CD4-positive, alpha-beta T cell (primary cell): ENCODE measurements around the gene SH3RF2. TPM values are rescaled to one million over a fixed set of nuclear protein-coding genes. Genes with fewer than 3 reads are reported as not detected.

Experiments
- ATAC-seq: fragments of 200-7000 bp; cut with Tn5 transposase; one replicate; pipeline ENCODE4 v1.10.0; 2022; ENCODE audit warnings: mild to moderate bottlenecking; ENCODE audit not compliant: poor library complexity
- CTCF ChIA-PET: fragments of 350-600 bp; sonication (Branson Sonifier 250); formaldehyde crosslinking; loops from one replicate; lab custom pipeline; 2021; ENCODE audit warnings: antibody characterized with exemption, inconsistent platforms; lab: Charles Lee
- POLR2A ChIA-PET: fragments of 350-600 bp; sonication (Branson Sonifier 250); formaldehyde crosslinking; loops from one replicate; lab custom pipeline; 2021; ENCODE audit warnings: antibody characterized with exemption, inconsistent platforms; lab: Charles Lee
- DNase-seq, 14 experiments: peaks; one replicate each; pipeline ENCODE4 v3.0.0-alpha.2; 2013 to 2020; ENCODE audit warnings: mixed read lengths in 2 of 14
- H3K27ac ChIP-seq, 2 donors: one replicate each; pipeline versions ENCODE4 v1.5.1 to v1.7.0; 2013; ENCODE audit warnings: low read length in 2 of 2, low read depth in 1 of 2, mild to moderate bottlenecking in 1 of 2
- H3K27me3 ChIP-seq, 2 experiments: 1 replicate in 1 of 2; 2 replicates in 1 of 2; pipeline versions ENCODE4 v1.6.1 to v1.7.0; 2013; ENCODE audit warnings: low read length in 2 of 2, control low read depth in 1 of 2, mild to moderate bottlenecking in 1 of 2, moderate library complexity in 1 of 2; ENCODE audit not compliant: insufficient read depth in 2 of 2, control insufficient read depth in 1 of 2
- H3K36me3 ChIP-seq: one replicate; pipeline ENCODE4 v1.6.1; 2013; ENCODE audit warnings: low read length, control low read depth; ENCODE audit not compliant: insufficient read depth
- H3K4me1 ChIP-seq: one replicate; pipeline ENCODE4 v1.6.1; 2013; ENCODE audit warnings: low read length, control low read depth; ENCODE audit not compliant: insufficient read depth
- H3K4me3 ChIP-seq: one replicate; pipeline ENCODE4 v1.5.1; 2013; ENCODE audit warnings: mild to moderate bottlenecking, low read length, moderate library complexity
- H3K9me3 ChIP-seq, 2 experiments: 1 replicate in 1 of 2; 2 replicates in 1 of 2; pipeline versions ENCODE4 v1.6.1 to v1.7.0; 2013; ENCODE audit warnings: low read length in 2 of 2, mild to moderate bottlenecking in 2 of 2, control low read depth in 1 of 2, moderate library complexity in 1 of 2; ENCODE audit not compliant: control insufficient read depth in 1 of 2, insufficient read depth in 1 of 2
- H3K27ac Mint-ChIP-seq: one replicate; pipeline ENCODE4 v1.8.0; 2020; ENCODE audit warnings: mixed read lengths
- H3K27me3 Mint-ChIP-seq: one replicate; pipeline ENCODE4 v1.8.0; 2021; ENCODE audit warnings: mixed read lengths
- H3K36me3 Mint-ChIP-seq: one replicate; pipeline ENCODE4 v1.8.0; 2021; ENCODE audit warnings: low read depth, mixed read lengths
- H3K4me1 Mint-ChIP-seq: one replicate; pipeline ENCODE4 v1.8.0; 2021; ENCODE audit warnings: low read depth, mixed read lengths
- H3K4me3 Mint-ChIP-seq: one replicate; pipeline ENCODE4 v1.8.0; 2020; ENCODE audit warnings: mild to moderate bottlenecking, mixed read lengths
- H3K9me3 Mint-ChIP-seq: one replicate; pipeline ENCODE4 v1.8.0; 2020; ENCODE audit warnings: mixed read lengths
- intact Hi-C, 2 experiments: fragments of 100-400 bp; cut with DNase I in 1 of 2; cut with micrococcal nuclease in 1 of 2; formaldehyde crosslinking; loops; one replicate each; pipeline versions ENCODE4 v1.15.1 to v1.9.0; 2023 to 2025; cut with DNase I, micrococcal nuclease
- total RNA-seq, 174 experiments: library from RNA in 2 of 174; stranded (reverse) in 2 of 174; gene quantifications; one replicate each; pipeline ENCODE4 v1.2.3 and lab custom pipeline; 2021 to 2026
- TF ChIP-seq, protein P1 (sequence below): fragments of 200-600 bp; IDR thresholded peaks from one replicate; pipeline ENCODE4 v1.8.0; 2022; ENCODE audit warnings: antibody characterized with exemption, mild to moderate bottlenecking

SH3RF2 gene
- total RNA-seq, 2 experiments from 2014 or later: 0.11 to 0.42 TPM

DNA sequence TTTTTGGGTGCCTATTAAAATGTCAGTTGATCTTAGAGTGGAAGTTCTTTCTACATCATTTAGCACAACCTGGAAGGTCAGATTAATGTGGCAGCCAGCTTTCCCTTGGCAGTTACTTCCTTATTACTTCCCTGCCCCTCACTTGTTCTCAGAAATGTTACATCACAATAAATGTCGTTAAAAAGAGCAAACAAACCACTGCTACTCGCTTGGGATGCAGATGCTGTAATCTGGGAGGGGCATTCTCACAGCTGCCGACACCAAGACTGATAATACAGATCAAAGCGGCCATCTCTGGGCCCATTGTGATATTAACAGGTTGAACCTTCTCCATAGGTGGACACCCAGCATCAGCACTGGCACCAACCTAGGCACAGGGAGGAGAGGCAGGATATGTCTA is 139.7 kb downstream of the SH3RF2 start:
- intact Hi-C loops: no loop called here
- no peaks in the 10 kb centered on the region for H3K36me3 ChIP-seq
- ChIA-PET CTCF (no interaction called here), POLR2A (no interaction called here)
- no peak overlapping the region for H3K4me3 Mint-ChIP-seq
- H3K36me3 Mint-ChIP-seq: no peaks in the 10 kb centered on the region
- no peak for ATAC-seq
- H3K9me3 ChIP-seq: no peaks in the 10 kb centered on the region
- peaks cover 9% of the 10 kb centered on the region for H3K27me3 Mint-ChIP-seq
- H3K4me1 ChIP-seq: peaks cover 2% of the 10 kb centered on the region
- H3K4me3 ChIP-seq: no peak overlapping the region
- DNase-seq: no peak
- TF ChIP-seq, protein P1, sequence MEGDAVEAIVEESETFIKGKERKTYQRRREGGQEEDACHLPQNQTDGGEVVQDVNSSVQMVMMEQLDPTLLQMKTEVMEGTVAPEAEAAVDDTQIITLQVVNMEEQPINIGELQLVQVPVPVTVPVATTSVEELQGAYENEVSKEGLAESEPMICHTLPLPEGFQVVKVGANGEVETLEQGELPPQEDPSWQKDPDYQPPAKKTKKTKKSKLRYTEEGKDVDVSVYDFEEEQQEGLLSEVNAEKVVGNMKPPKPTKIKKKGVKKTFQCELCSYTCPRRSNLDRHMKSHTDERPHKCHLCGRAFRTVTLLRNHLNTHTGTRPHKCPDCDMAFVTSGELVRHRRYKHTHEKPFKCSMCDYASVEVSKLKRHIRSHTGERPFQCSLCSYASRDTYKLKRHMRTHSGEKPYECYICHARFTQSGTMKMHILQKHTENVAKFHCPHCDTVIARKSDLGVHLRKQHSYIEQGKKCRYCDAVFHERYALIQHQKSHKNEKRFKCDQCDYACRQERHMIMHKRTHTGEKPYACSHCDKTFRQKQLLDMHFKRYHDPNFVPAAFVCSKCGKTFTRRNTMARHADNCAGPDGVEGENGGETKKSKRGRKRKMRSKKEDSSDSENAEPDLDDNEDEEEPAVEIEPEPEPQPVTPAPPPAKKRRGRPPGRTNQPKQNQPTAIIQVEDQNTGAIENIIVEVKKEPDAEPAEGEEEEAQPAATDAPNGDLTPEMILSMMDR: no peak
- no peak overlapping the region for H3K27ac ChIP-seq
- no peak overlapping the region for H3K27ac Mint-ChIP-seq
- H3K27me3 ChIP-seq: peaks cover 2 to 4% of the 10 kb centered on the region in 2 experiments
- H3K4me1 Mint-ChIP-seq: peaks cover 11% of the 10 kb centered on the region
- no peaks in the 10 kb centered on the region for H3K9me3 Mint-ChIP-seq

DNA sequence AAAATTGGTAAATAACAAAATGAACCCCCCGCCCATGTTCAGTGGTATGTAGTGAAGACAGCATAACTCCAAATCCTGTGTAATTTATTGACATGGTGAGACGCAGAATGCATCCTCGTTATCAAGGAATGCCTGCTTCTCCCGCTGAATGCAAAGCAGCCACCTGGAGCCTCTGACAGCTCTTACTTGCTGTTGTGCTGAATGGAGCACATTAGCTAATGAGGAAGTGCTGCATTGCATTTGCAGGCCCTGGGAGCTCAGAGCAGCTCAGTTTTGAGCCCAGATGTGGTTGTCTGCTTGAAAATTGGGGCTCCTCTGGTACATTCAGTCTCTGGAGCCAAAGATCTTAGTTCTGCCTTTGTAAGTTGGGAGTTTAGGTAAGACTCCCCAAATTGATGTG is 140.1 kb downstream of the SH3RF2 start:
- Histone ChIP-seq H3K36me3 (no peaks in the 10 kb centered on the region), H3K9me3 (no peaks in the 10 kb centered on the region), H3K4me1 (peaks cover 2% of the 10 kb centered on the region), H3K27ac (no peak overlapping the region), H3K27me3 (peaks cover 2 to 4% of the 10 kb centered on the region in 2 experiments), H3K4me3 (no peak overlapping the region)
- CTCF ChIA-PET: no interaction called here
- DNase-seq: no peak
- TF ChIP-seq, protein P1: no peak
- no peak for ATAC-seq
- intact Hi-C loops: no loop called here
- Mint-ChIP-seq H3K36me3 (no peaks in the 10 kb centered on the region), H3K27me3 (peaks cover 13% of the 10 kb centered on the region), H3K4me1 (peaks cover 11% of the 10 kb centered on the region), H3K4me3 (no peak overlapping the region), H3K27ac (no peak overlapping the region), H3K9me3 (no peaks in the 10 kb centered on the region)
- POLR2A ChIA-PET: no interaction called here

DNA sequence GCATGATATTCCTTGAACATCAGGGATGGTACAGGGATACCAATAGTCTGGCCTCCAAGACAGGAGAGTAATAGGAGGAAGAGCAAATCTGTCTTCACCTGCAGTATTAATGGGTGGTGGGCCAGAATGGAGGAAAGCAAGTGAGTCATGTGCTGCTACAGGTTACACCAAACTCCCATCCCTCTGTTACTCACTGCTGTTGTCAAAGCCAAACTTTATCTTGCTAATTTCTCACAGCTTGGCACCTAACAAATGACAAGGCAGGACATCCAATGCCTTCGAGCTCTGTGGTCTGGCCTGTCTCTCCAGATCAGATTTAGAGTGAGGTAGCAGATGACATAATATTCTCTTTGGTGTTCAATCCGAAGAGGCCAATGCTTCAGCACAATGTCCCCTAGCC is 142.2 kb downstream of the SH3RF2 start:
- Mint-ChIP-seq H3K27me3 (peaks cover 19% of the 10 kb centered on the region), H3K4me3 (no peak overlapping the region), H3K4me1 (peaks cover 11% of the 10 kb centered on the region), H3K9me3 (no peaks in the 10 kb centered on the region), H3K27ac (no peak overlapping the region), H3K36me3 (no peaks in the 10 kb centered on the region)
- Histone ChIP-seq H3K4me1 (peaks cover 2% of the 10 kb centered on the region), H3K36me3 (no peaks in the 10 kb centered on the region), H3K27me3 (peaks cover 0 to 4% of the 10 kb centered on the region in 2 experiments), H3K9me3 (no peaks in the 10 kb centered on the region), H3K4me3 (no peak overlapping the region), H3K27ac (no peak overlapping the region)
- intact Hi-C loops: no loop called here
- no peak for DNase-seq
- ATAC-seq: no peak
- TF ChIP-seq, protein P1: no peak
- CTCF ChIA-PET: no interaction called here
- POLR2A ChIA-PET: no interaction called here
